Measurements from ENCODE around the gene TMEM14A.
A peak's percentile ranks its signal among the peaks of the same experiment; 100 is the strongest.
"Not testable (repeated sequence)": the region's sequence is repeated elsewhere in the genome, so short reads cannot be mapped to it uniquely, and the experiment has no call there.

TMEM14A gene, protein sequence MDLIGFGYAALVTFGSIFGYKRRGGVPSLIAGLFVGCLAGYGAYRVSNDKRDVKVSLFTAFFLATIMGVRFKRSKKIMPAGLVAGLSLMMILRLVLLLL

DNA sequence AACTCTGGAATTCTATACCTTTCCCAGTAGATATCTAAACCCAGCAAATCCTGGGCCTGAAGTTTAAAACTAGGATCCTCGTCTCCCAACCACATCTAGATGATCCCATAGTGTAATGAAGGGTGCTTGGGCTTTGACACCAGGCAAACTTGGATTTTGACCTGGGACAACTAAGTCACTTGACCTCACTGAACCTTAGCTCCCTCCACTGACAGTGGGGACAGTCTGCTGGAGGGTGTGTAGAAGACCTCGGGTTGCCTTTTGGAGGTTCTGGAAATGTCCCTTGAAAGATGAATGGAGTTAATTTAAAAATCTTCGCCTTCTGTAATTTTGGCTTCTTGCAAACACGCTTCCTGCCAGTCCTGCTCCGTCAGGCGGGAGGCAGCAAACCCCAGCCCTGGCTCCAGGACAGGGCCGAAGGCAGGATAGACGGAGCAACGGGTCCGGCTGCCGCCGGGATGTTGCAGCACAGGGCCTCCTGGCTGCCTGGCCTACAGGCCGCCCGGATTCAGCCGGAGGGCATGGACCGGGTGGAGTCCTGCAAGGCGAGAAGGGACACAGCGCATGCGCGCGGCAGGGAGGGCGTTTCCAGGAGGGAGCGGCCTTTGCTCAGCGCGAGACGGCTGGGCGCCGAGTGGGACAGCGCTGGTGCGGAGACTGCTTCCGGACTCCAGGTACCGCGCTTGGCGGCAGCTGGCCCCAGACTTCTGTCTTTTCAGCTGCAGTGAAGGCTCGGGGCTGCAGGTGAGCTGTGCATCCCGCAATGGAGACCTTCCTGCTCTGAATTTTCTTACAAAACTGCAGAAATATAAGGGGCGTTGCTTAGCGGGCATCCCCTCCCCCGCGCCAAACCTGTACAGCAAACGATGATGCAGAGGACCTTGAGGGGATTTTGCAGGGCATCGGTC, at the start of gene TMEM14A:
TSS of gene TMEM14A (plus strand) at position 612 of the 908 bp plus-strand sequence. CDS start 5,990 bp downstream, outside the sequence.
- peak; percentile 91 for DNase-seq (ENCODE audit: low spot score)

DNA sequence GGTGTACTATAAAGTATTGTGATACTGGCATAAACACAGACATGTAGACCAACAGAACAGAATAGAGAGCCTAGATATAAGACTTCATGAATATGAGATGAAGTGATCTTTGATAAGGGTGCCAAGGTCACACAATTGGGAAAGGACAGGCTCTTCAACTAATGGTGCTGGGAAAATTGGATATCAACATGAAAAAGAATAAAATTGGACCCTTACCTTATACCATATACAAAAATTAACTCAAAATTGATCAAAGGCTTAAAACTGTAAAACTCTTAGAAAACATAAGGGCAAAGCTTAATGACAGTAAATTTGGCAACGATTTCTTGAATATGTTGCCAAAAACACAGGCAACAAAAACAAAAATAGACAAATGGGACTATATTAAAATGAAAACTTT, 49.3 kb upstream of the TMEM14A start:
- DNase-seq (ENCODE audit: low spot score), result no peak

DNA sequence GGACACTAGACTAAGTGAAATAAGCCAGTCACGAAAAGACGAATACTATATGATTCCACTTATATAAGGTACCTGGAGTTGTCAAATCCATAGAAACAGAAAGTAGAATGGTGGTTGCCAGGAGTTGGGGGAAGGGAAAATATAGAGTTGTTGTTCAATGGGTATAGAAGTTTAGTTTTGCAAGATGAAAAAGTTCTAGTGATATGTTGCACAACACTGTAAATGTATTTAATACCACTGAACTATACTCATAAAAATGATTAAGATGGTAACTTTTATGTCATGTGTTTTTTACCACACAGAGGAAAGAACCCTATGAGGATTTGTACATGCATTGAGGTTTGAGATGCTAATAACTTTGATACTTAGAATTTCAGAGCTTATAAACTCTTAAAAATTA, 48.1 kb upstream of the TMEM14A start:
- no peak for DNase-seq (ENCODE audit: low spot score)

DNA sequence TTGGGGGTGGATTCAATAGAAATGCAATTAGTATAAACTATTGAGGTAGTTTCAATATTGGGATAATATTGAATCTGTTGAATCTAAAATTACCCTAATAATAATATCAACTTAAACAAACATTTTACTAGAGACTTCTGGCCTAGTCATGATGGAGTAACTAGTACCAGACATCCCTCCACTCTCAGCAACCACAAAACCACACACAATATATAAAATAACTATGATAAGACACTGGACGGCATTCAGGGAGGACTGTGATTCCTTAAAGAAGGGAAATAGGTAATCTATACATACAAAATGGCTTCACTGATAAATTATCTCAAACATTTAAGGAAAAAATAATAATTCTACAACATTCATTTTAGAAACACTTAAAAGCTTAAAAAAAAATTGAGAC, 38.9 kb upstream of the TMEM14A start:
- no peak for DNase-seq (ENCODE audit: low spot score)

DNA sequence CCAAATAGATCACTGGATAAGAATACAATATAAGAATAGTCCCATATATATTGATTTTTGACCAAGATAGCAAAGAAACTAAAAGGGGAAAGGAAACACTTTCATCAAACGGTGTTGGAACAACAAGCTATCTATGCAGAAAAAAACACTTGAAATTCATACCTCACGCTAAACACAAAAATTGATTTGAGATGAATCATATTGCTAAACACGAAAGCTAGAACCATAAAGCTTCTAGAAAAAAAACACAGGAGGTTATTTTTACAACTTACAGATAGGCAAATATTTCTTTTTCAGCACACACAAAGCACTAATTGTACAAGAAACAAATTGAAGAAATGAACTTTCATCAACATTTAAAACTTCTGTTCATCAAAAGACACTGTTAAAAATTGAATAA, 36.7 kb upstream of the TMEM14A start:
- DNase-seq (ENCODE audit: low spot score), result no peak

DNA sequence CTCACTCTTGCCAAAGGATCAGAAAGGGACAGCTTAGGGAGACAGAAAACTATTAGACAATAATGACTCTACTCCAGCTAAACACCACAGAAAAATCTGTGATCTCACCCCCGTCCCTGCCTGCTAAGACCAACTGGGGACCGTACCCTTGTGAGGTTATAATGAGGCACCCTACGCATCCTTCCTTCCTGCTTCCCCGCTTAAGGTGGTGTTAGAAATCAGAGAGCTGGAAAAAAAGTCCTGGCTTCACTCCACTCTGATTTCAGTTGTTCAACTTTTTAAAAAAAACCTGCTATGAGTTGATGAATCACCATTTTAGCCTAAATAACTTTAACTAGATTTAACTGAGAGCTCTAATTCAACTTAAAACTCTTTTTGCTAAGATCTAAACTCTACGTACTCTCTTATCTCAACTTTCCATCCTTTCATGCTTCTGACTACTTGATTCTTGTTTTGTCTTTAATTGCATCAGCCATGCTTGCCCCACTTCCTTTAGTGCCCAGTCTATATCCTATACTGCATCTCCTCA, 35.8 kb upstream of the TMEM14A start:
- DNase-seq (ENCODE audit: low spot score), result no peak

DNA sequence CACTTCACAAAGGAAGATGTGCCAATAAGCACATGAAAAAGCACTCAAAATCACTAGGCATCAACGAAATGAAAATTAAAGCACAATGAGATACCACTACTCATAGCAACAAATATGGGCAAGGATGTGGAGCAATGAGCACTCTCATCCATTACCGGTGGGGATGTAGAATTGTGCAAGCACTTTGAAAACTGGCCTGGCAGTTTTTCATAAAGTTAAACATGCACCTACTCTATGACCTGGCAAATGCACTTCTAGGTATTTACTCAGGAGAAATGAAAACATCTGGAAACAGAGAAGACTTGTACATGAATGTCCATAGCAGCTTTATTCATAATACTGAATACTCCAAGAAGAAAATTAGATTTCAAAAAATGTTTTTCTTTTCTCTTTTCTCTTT, 34.1 kb upstream of the TMEM14A start:
- DNase-seq (ENCODE audit: low spot score), result no peak

DNA sequence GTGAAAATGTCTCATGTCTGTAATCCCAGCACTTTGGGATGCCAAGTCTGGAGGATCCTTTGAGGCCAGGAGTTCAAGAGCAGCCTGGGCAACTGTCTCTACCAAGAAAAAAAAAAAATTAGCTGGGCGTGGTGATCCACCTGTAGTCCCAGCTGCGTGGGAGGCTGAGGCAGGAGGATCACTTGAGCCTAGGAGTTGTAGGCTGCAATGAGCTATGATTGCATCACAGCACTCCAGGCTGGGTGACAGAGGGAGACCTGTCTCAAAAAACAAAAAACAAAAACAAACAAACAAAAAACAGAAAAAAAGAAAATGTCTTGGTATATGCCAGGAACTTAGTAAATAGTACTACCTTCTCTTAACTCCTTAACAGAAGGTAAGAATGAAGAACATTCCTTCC, 31.4 kb upstream of the TMEM14A start:
- DNase-seq (ENCODE audit: low spot score), result no peak

DNA sequence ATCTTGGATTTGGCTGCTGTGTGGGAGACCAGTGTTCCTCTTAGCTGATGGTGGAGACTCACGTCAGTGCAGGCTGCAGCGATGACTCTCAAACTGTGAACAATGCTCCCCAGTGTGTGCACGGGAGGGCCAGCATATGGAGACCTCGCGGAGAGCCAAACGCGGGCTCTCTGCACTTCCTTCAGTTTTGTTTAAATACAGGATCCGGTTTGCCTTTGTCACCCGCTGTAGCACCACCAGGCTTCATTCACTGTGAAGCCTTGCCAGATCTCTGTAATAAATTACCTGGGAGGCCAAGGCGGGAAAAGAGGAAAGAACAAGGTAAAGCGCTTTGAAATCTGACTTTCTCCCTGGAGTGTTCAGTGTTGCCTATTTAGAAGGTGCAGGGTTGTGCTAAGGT, 30.7 kb upstream of the TMEM14A start:
- DNase-seq (ENCODE audit: low spot score), result peak; percentile 35

DNA sequence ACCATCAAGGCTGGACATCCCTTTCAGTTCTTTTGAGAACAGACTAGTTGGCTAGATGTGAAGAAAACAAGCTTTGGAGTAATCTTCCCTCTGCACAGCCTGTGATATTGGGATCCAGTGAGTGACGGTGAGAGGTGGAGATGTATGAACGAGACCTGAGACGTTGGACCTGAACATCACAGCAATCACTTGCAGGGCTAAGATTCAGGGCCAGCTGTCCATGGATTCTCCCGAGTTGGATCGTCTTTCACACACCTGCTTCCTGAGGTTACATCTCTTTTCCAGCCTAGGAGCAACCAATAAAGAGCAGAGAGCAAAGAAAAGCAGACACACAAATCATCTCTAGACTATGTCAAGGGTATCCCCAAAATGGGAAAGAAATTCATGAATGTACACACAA, 30.0 kb upstream of the TMEM14A start:
- DNase-seq (ENCODE audit: low spot score), result no peak

DNA sequence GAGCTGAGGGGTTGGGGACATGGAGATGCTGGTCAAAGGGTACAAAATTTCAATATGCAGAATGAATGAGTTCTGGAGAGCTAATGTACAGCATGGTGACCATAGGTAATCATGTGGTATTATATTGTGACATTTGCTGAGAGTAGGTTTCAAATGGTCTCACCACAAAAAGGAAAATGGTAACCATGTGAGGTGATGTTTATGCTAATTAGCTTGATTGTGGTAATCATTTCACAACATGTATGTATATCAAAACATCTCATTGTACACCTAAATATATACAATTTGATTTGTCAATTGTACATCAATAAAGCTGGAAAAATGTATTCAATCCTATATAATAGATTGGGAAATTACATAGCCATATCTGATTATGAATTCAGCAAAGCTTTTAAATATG, 29.5 kb upstream of the TMEM14A start:
- no peak for DNase-seq (ENCODE audit: low spot score)

DNA sequence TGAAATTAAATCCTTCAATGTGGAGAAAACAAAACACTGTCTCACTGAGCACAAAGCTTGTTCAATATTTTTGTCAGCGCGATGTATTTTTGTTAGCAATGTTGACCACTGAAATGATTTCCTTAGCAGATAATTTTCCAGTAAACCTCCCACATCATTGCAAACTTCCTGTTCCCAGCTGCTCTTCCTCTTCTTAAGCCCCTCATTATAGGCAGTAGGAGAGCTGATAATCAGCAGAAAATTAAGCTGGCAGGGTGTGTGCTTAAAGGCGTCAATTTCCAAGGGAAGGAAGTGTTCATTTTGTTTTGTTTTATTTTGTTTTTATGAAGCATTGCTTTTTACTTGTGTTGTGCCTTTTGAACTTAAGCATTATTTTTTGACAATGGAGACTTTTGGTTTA, 29.1 kb upstream of the TMEM14A start:
- no peak for DNase-seq (ENCODE audit: low spot score)

DNA sequence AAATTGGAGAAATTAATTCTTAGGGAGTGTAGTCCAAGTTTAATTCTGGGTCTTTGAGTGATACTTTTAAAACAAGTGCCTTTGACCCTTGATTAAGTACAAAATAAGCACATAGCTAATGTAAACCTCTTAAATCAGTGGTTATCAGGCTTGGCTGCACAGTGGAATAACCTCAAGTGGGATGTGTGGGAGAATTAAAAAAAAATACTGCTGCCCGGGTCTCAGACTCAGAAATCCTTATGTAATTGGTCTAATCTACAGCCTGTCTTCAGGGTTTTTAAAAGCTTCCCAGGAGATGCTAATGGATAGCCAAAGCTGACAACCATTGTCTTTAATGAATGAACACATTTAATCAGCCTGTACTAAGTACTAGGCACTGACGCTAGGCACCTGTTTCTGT, 28.5 kb upstream of the TMEM14A start:
- no peak for DNase-seq (ENCODE audit: low spot score)

DNA sequence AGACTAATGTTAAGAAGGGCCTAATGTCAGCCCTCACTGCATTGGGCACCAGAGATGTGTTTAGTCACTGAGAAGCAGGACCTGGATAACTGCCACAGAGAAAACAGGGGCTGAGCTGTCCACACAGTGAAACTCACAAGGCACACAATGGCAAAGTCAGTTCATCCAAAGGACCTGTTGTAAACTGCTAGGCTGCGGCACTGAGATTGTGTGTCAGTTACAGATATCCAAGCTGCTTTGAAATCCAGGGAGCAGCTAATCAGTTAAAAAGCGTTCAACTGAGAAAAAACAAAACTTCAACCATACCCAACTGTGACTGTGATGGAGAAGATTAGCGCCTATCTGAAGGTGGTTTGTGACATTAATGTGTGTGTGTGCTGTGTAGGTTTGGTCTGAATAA, 27.8 kb upstream of the TMEM14A start:
- DNase-seq (ENCODE audit: low spot score), result peak; percentile 80

DNA sequence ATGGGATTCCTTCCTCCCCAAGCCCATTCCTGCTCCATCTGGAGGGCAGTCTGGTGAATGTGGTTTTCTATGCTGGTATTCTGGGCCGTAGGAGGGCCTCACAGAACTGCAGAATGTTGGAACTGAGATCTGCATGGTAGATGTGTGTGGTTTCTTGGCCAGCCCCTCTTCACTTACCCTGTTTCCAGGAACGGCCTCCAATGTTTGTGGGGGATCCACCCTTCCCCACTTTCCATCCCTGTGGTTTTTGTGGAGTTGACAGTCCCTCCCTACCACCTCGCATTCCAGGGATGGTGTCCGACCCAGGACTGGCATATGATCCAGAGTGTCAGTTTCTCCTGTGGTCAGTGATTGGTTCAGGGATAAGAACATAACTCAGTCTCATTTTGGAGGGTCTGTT, 26.7 kb upstream of the TMEM14A start:
- DNase-seq (ENCODE audit: low spot score), result no peak

DNA sequence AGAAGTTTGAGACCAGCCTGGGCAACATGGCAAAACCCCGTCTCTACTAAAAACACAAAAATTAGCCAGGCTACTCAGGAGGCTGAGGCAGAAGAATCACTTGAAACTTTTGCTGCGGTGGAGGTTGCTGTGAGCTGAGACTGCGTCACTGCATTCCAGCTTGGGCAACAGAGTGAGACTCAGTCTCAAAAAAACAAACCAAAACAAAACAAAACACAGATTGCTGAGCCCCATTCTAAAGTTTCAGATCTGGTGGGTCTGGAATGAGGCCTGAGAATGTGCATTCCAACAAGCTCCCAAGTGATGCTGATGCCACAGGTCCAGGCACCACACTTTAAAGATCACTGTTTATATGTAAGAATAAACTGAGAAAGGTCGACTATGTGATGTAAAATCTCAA, 24.9 kb upstream of the TMEM14A start:
- no peak for DNase-seq (ENCODE audit: low spot score)

DNA sequence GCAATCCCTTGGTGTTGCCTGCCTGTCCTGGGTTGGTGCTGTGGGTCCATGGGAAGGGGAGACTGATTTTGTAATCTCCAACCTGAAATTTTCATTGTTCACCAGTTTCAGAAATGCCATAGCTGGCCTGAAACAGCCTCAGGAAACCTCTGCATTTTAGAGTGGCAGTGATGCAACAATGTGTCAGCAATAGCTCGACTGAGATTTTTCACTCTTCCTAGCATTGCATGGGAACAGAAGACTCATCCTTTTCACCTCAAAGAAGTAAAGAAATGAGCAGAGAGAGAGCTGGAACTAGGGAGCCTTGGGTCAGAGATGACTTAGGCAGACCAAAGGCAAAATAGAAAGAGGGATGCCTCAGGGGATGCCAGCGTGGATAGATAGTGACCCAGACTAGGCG, 23.7 kb upstream of the TMEM14A start:
- no peak for DNase-seq (ENCODE audit: low spot score)

DNA sequence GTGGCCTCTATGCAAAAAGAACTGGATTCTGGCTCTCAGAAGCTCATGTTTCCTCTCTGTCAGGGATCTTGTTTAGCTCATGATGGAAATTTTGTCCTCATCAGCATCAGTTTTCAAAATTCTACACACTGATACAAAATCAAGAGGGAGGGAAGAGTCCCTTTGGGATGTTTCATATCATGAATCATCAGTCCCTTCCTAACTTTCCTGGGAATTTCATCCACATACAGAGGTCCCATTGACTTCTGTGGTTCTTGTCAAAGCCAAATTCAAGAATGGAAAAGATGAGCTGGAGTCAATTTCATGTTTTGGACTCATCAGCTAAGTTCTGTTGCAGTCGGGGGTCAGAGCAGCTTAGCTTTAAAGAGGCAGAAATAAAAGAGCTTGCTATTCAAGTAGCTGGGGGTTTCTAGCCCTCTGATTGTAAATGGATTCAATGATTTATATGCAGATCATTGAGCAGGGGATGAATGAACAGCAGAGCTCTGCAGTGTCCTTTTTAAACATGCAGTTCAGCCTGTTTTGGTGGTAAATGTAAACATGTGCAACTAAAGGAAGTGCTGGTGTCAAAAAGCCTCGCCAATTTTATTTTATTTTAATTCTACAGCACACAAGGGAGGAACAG, 21.3 kb upstream of the TMEM14A start:
- no peak for DNase-seq (ENCODE audit: low spot score)

DNA sequence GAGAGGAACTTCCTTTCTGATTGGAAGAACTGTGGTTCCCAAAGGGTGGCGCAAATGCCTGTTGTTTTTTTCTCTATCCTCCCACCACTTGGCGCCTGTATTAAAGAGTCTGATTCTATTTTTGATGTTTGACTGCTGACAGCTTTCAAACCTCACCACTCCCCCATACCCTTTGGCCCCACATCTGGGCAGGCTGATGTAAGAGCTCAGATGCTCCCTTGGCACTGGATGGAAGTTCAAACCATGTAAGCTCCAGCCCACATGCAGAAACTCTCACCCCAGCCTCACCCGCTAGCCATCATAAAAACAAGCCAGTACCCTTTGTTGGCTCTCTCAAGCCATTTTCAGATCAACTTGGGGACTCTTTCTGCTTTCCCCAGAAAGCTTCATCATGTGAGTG, 20.0 kb upstream of the TMEM14A start:
- DNase-seq (ENCODE audit: low spot score), result no peak

DNA sequence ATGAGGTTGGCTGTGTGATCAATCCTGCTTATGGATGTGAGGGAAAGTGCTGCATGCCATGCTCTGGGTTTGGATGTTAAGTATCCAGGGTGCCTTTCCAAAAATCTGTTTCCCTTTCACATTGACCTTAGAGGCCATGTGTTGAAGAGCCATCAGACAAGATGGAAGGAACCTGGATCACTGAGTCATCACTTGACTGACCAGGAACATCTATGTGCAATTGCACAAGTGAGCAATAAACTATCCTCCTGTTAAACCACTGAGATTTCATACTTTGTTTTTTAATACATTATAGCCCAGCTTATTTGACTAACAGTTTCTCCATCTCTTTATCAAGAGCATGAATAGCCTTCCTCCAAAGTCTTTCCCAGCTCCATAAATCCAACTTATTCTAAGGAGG, 17.8 kb upstream of the TMEM14A start:
- no peak for DNase-seq (ENCODE audit: low spot score)

DNA sequence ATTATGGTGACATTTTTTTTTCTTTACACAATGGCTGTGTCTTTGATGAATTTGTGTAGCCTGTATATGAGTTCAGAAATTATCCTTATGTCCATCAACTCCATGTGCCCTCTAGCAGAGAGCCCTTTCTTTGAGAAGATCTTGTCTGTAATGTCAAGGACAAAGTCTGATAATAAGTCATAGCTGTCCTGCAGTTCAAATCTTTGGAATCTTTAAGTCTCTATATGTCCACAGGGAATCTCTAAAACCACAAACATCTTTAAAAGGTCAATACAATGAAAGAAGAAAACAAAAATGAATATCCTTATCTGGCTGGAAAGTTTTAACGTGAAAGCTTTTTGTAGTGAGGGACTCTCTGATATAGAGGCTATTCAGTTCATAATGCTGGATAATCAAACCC, 16.9 kb upstream of the TMEM14A start:
- no peak for DNase-seq (ENCODE audit: low spot score)

DNA sequence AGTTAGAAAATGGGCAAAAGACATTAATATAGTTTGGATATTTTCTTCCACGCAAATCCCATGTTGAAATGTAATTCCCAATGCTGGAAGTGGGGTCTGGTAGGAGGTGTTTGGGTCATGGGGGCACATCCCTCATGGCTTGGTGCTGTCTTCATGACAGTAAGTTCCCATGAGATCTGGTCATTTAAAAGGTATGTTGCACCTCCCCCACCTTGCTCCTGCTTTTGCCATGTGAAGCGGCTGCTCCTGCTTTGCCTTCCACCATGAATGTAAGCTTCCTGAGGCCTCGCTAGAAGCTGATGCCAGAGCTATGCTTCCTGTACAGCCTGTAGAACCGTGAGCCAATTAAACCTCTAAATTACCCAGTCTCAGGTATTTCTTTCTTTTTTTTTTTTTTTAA, 16.3 kb upstream of the TMEM14A start:
- no peak for DNase-seq (ENCODE audit: low spot score)

DNA sequence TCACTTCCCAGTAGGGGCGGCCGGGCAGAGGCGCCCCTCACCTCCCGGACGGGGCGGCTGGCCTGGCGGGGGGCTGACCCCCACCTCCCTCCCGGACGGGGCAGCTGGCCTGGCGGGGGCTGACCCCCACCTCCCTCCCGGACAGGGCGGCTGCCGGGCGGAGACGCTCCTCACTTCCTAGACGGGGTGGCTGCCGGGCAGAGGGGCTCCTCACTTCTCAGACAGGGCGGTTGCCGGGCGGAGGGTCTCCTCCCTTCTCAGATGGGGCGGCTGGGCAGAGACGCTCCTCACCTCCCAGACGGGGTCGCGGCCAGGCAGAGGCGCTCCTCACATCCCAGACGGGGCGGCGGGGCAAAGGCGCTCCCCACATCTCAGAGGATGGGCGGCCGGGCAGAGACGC, 15.0 kb upstream of the TMEM14A start:
- not testable (repeated sequence) for DNase-seq (ENCODE audit: low spot score)

All from globus pallidus (tissue), 1 donor.